ENCODE results near the gene KIT. TPM values are rescaled to one million over a fixed set of nuclear protein-coding genes. Genes with fewer than 3 reads are reported as not detected.

The KIT gene
- total and polyA plus RNA-seq, 2 of the 13 experiments (the other 11 are each of a cell fraction or from before 2014, with no cell fraction given): not detected

DNA sequence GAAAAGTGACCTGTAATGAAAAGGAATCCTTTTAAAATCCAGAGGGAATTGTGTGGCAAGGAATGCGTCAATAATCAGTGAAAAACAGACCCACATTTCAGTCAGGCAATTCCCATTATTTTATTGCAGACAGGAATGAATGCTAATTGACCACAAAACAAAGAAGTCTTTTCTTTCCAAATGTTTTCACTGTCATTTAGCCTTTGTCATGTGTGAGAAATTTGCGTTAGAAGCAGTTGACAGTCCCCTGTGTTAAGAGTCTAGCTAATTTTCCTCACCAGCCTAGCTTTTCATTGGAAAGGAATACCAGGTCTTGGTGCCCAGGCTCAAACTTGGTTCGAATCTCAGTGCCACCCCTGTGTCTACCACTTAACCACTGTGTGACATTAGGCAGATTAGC is 83.4 kb downstream of the KIT start:
- no peak overlapping the region for H3K27ac ChIP-seq (ENCODE audit: extremely low read length, insufficient read depth, low read length)
- H3K4me2 ChIP-seq (ENCODE audit: low read depth, low read length): no peak overlapping the region

More for the DNA sequence above, 83.4 kb downstream of the KIT start:
- no peaks in the 10 kb centered on the region for H3K27me3 ChIP-seq (ENCODE audit: control insufficient read depth in 1 of 2, insufficient read depth in 2 of 2, low read length in 2 of 2)
- no peaks in the 10 kb centered on the region for H3K4me1 ChIP-seq (ENCODE audit: insufficient read depth, low read length)
- no peaks in the 10 kb centered on the region for H4K20me1 ChIP-seq (ENCODE audit: insufficient read depth, low read length)
- in situ Hi-C loops (cut with HindIII; ENCODE audit: extremely low pct_ligation_motif_present, low pct_unique_long_range_greater_than_20kb): no loop called here
- intact Hi-C loops (cut with micrococcal nuclease; ENCODE audit: unreplicated experiment): no loop called here
- ATAC-seq (no peak), FAIRE-seq (no peak), DNase-seq (ENCODE audit: low spot score) (no peak)
- H3K36me3 ChIP-seq (replicated peaks in 1 of 2; ENCODE audit: control insufficient read depth in 1 of 2, insufficient read depth in 2 of 2, low read length in 2 of 2): no peaks in the 10 kb centered on the region
- H3K79me2 ChIP-seq (ENCODE audit: insufficient read depth, low read length): no peaks in the 10 kb centered on the region
- TF ChIP-seq, protein P1, sequence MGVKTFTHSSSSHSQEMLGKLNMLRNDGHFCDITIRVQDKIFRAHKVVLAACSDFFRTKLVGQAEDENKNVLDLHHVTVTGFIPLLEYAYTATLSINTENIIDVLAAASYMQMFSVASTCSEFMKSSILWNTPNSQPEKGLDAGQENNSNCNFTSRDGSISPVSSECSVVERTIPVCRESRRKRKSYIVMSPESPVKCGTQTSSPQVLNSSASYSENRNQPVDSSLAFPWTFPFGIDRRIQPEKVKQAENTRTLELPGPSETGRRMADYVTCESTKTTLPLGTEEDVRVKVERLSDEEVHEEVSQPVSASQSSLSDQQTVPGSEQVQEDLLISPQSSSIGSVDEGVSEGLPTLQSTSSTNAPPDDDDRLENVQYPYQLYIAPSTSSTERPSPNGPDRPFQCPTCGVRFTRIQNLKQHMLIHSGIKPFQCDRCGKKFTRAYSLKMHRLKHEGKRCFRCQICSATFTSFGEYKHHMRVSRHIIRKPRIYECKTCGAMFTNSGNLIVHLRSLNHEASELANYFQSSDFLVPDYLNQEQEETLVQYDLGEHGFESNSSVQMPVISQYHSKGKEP (CRISPR knock-in tag; IDR thresholded peaks at IDR 0.05): no peak
- TF ChIP-seq SMARCC2 (IDR thresholded peaks at IDR 0.05): no peak
- no peak for TF ChIP-seq PAX8 (CRISPR knock-in tag; IDR thresholded peaks at IDR 0.05; ENCODE audit: borderline replicate concordance)
- TF ChIP-seq CCAR2 (optimal IDR thresholded peaks at IDR 0.05; ENCODE audit: low read depth, low read length): no peak
- TF ChIP-seq HDAC2 (CRISPR knock-in tag; IDR thresholded peaks at IDR 0.05): no peak
- no peak for TF ChIP-seq DMAP1 (CRISPR knock-in tag; IDR thresholded peaks at IDR 0.05)
- TF ChIP-seq GPN1 (CRISPR knock-in tag; IDR thresholded peaks at IDR 0.05; ENCODE audit: borderline replicate concordance): no peak
- TF ChIP-seq SUZ12 (IDR thresholded peaks at IDR 0.05; ENCODE audit: low read depth, low read length): no peak
- TF ChIP-seq ZNF724P (CRISPR knock-in tag; IDR thresholded peaks at IDR 0.05; ENCODE audit: borderline replicate concordance): no peak
- TF ChIP-seq ESRRA (CRISPR knock-in tag; IDR thresholded peaks at IDR 0.05; ENCODE audit: low read depth): no peak
- TF ChIP-seq PHF8 (CRISPR knock-in tag; IDR thresholded peaks at IDR 0.05): no peak
- no peak for TF ChIP-seq RNF2 (conservative IDR thresholded peaks at IDR 0.05; ENCODE audit: low read depth)
- TF ChIP-seq TMF1 (CRISPR knock-in tag; IDR thresholded peaks at IDR 0.05; ENCODE audit: low read depth): no peak
- no peak for TF ChIP-seq ZNF598 (CRISPR knock-in tag; IDR thresholded peaks at IDR 0.05; ENCODE audit: borderline replicate concordance)
- no peak for TF ChIP-seq IRF2 (CRISPR knock-in tag; IDR thresholded peaks at IDR 0.05)
- ChIA-PET POLR2A (no interaction called here), CTCF (ENCODE audit: low intra/inter-chr PET ratio, low total read pairs) (no interaction called here)
- H3K9me3 ChIP-seq (ENCODE audit: low read length): no peaks in the 10 kb centered on the region
- H2AFZ ChIP-seq (ENCODE audit: low read length): no peak overlapping the region
- H3K9ac ChIP-seq (ENCODE audit: insufficient read depth, low read depth, low read length): no peak overlapping the region
- no peak overlapping the region for H3K4me3 ChIP-seq (replicated peaks in 1 of 3; ENCODE audit: insufficient read depth in 1 of 3, low read depth in 2 of 3, low read length in 3 of 3)
- WGBS (ENCODE audit: low lambda C conversion rate): 2% methylated on average over 3 of the region's 3 CpGs
- BruUV-seq (replicated peaks): no TSS peak

Data from HepG2 (cell line).